H9 (cell line): ENCODE data around the gene CMTM2. TPM values are rescaled to one million over a fixed set of nuclear protein-coding genes. Genes with fewer than 3 reads are reported as not detected.

ENCODE experiments used
- DNase-seq: peaks from one replicate; pipeline ENCODE4 v3.0.0-alpha.2; 2017
- H2AFZ ChIP-seq: one replicate; pipeline ENCODE4 v1.6.1; 2013; ENCODE audit warnings: mild to moderate bottlenecking, low read length, control low read depth, moderate library complexity
- H2AK5ac ChIP-seq: 2 replicates; pipeline ENCODE4 v1.6.1; 2013; ENCODE audit warnings: low read length, control low read depth, mixed read lengths; ENCODE audit not compliant: insufficient read length
- H2BK120ac ChIP-seq: one replicate; pipeline ENCODE4 v1.6.1; 2013; ENCODE audit warnings: low read depth, mild to moderate bottlenecking, low read length, control low read depth, inconsistent platforms; ENCODE audit not compliant: poor library complexity, severe bottlenecking
- H2BK12ac ChIP-seq: 2 replicates; pipeline ENCODE4 v1.6.1; 2013; ENCODE audit warnings: low read length, control low read depth, mixed read lengths, low read depth; ENCODE audit not compliant: insufficient read length
- H2BK15ac ChIP-seq: 2 replicates; pipeline ENCODE4 v1.6.1; 2013; ENCODE audit warnings: low read depth, low read length, control low read depth
- H2BK20ac ChIP-seq: one replicate; pipeline ENCODE4 v1.6.1; 2013; ENCODE audit warnings: low read depth, mild to moderate bottlenecking, low read length, control low read depth, inconsistent platforms; ENCODE audit not compliant: poor library complexity, severe bottlenecking
- H2BK5ac ChIP-seq: 2 replicates; pipeline ENCODE4 v1.6.1; 2013; ENCODE audit warnings: low read length, control low read depth, mixed read lengths; ENCODE audit not compliant: insufficient read length
- H3K14ac ChIP-seq: 2 replicates; pipeline ENCODE4 v1.6.1; 2013; ENCODE audit warnings: low read length, control low read depth; ENCODE audit not compliant: insufficient read depth
- H3K18ac ChIP-seq: 2 replicates; pipeline ENCODE4 v1.6.1; 2013; ENCODE audit warnings: low read depth, mild to moderate bottlenecking, mixed read lengths, low read length, control low read depth; ENCODE audit not compliant: insufficient read length
- H3K23ac ChIP-seq: 2 replicates; pipeline ENCODE4 v1.6.1; 2013; ENCODE audit warnings: low read length, control low read depth, mixed read lengths, low read depth; ENCODE audit not compliant: insufficient read length
- H3K23me2 ChIP-seq: 2 replicates; pipeline ENCODE4 v1.6.1; 2013; ENCODE audit warnings: low read depth, mild to moderate bottlenecking, mixed read lengths, low read length, control low read depth; ENCODE audit not compliant: insufficient read length, poor library complexity, severe bottlenecking
- H3K27ac ChIP-seq: 2 replicates; pipeline ENCODE4 v1.5.1; 2013; ENCODE audit warnings: low read length, control low read depth, mixed read lengths, low read depth; ENCODE audit not compliant: insufficient read length
- H3K27me3 ChIP-seq: 2 replicates; pipeline ENCODE4 v1.6.1; 2013; ENCODE audit warnings: low read length, control low read depth, inconsistent platforms; ENCODE audit not compliant: insufficient read depth
- H3K4ac ChIP-seq: 2 replicates; pipeline ENCODE4 v1.6.1; 2013; ENCODE audit warnings: low read depth, mild to moderate bottlenecking, control low read depth, inconsistent platforms, low read length, moderate library complexity
- H3K4me1 ChIP-seq: 2 replicates; pipeline ENCODE4 v1.6.1; 2013; ENCODE audit warnings: low read length, control low read depth, inconsistent platforms; ENCODE audit not compliant: insufficient read depth
- H3K4me2 ChIP-seq: 2 replicates; pipeline ENCODE4 v1.6.1; 2013; ENCODE audit warnings: low read length, control low read depth, mixed read lengths; ENCODE audit not compliant: insufficient read length, insufficient read depth
- H3K56ac ChIP-seq: 2 replicates; pipeline ENCODE4 v1.6.1; 2013; ENCODE audit warnings: low read depth, mild to moderate bottlenecking, mixed read lengths, low read length, control low read depth; ENCODE audit not compliant: insufficient read length
- H3K79me1 ChIP-seq: 2 replicates; pipeline ENCODE4 v1.6.1; 2013; ENCODE audit warnings: low read depth, mild to moderate bottlenecking, moderate library complexity, low read length, control low read depth, inconsistent platforms; ENCODE audit not compliant: insufficient read depth, poor library complexity, severe bottlenecking
- H3K79me2 ChIP-seq: 2 replicates; pipeline ENCODE4 v1.6.1; 2013; ENCODE audit warnings: low read length, control low read depth, inconsistent platforms; ENCODE audit not compliant: insufficient read depth
- H3K9ac ChIP-seq: 2 replicates; pipeline ENCODE4 v1.6.1; 2013; ENCODE audit warnings: low read length, control low read depth, mixed read lengths; ENCODE audit not compliant: insufficient read length; ENCODE audit errors: extremely low read depth
- H3K9me3 ChIP-seq: one replicate; pipeline ENCODE4 v1.6.1; 2013; ENCODE audit warnings: low read depth, low read length, inconsistent platforms; ENCODE audit not compliant: control insufficient read depth
- H3T11ph ChIP-seq: one replicate; pipeline ENCODE4 v1.6.1; 2013; ENCODE audit warnings: mild to moderate bottlenecking, low read length, control low read depth, inconsistent platforms
- H4K20me1 ChIP-seq: one replicate; pipeline ENCODE4 v1.6.1; 2013; ENCODE audit not compliant: control insufficient read depth, insufficient read length, insufficient read depth
- H4K5ac ChIP-seq: 2 replicates; pipeline ENCODE4 v1.6.1; 2013; ENCODE audit warnings: low read depth, mild to moderate bottlenecking, mixed read lengths, low read length, control low read depth; ENCODE audit not compliant: insufficient read length
- H4K8ac ChIP-seq: replicated peaks from 2 replicates; pipeline ENCODE4 v1.6.1; 2013; ENCODE audit warnings: low read length, control low read depth, mixed read lengths, low read depth; ENCODE audit not compliant: insufficient read length
- H4K91ac ChIP-seq: 2 replicates; pipeline ENCODE4 v1.6.1; 2013; ENCODE audit warnings: low read depth, mild to moderate bottlenecking, moderate library complexity, mixed read lengths, low read length, control low read depth; ENCODE audit not compliant: insufficient read length
- H3K27ac Mint-ChIP-seq, 3 experiments: 2 replicates in 2 of 3; 3 replicates in 1 of 3; pipeline ENCODE4 v1.8.0; 2020 to 2021; ENCODE audit warnings: mixed read lengths in 3 of 3, mild to moderate bottlenecking in 1 of 3, moderate library complexity in 1 of 3
- H3K27me3 Mint-ChIP-seq: 2 replicates; pipeline ENCODE4 v1.8.0; 2021; ENCODE audit warnings: low read depth, mild to moderate bottlenecking, moderate library complexity, mixed read lengths
- H3K36me3 Mint-ChIP-seq, 3 experiments: 2 replicates in 2 of 3; 3 replicates in 1 of 3; pipeline ENCODE4 v1.8.0; 2020 to 2021; ENCODE audit warnings: low read depth in 3 of 3, mixed read lengths in 3 of 3; ENCODE audit not compliant: insufficient read depth in 1 of 3
- H3K4me1 Mint-ChIP-seq, 2 experiments: 2 replicates each; pipeline ENCODE4 v1.8.0; 2020; ENCODE audit warnings: mixed read lengths in 2 of 2
- H3K4me3 Mint-ChIP-seq, 2 experiments: 2 replicates in 1 of 2; 3 replicates in 1 of 2; pipeline ENCODE4 v1.8.0; 2020 to 2021; ENCODE audit warnings: mild to moderate bottlenecking in 2 of 2, mixed read lengths in 2 of 2, moderate library complexity in 1 of 2
- H3K9me3 Mint-ChIP-seq, 2 experiments: 2 replicates in 1 of 2; 3 replicates in 1 of 2; pipeline ENCODE4 v1.8.0; 2020; ENCODE audit warnings: mild to moderate bottlenecking in 2 of 2, mixed read lengths in 2 of 2, moderate library complexity in 1 of 2
- WGBS: extraction: QIAGEN DNeasy Blood & Tissue Kit; methylation state at CpG from one replicate; pipeline ENCODE4 v1.1.7; 2013; ENCODE audit warnings: missing lambda C conversion rate, low lambda C conversion rate, mixed read lengths; ENCODE audit not compliant: insufficient read length; ENCODE audit errors: extremely low coverage; 5-methylcytosine and 5-hydroxymethylcytosine counted together
- total RNA-seq: library from RNA; stranded (reverse); gene quantifications from 2 replicates; pipeline ENCODE4 v1.2.1, GENCODE V29; 2021
- TF ChIP-seq, protein P1 (sequence below): fragments of 200-600 bp; sonication (generic); conservative IDR thresholded peaks from 3 replicates; pipeline ENCODE4 v1.8.0; 2021; ENCODE audit warnings: antibody characterized with exemption, mild to moderate bottlenecking

Gene CMTM2
- total RNA-seq, 1 experiment from 2014 or later = not detected

DNA sequence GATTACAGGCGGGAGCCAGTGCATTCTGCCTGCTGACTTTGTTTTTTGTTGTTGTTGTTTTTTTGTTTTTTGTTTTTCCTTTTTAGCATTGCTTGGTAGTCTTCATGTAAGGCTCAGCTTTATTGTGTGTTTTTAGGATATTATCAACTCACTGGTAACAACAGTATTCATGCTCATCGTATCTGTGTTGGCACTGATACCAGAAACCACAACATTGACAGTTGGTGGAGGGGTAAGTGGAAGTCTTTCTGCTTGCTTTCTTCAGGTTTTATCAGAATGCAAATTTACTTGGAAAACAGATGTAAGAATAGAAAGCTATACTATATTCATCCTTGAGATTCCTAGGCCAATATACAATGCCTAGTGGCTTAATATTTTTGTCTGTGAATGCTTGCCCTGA, 16.3 kb upstream of the CMTM2 start:
- Mint-ChIP-seq H3K9me3 (no peaks in the 10 kb centered on the region), H3K27ac (no peak overlapping the region)
- DNase-seq = no peak

More for the DNA sequence above, 16.3 kb upstream of the CMTM2 start:
- H3K27me3 Mint-ChIP-seq = no peaks in the 10 kb centered on the region
- Histone ChIP-seq H3K9ac (no peak overlapping the region), H2AK5ac (no peak overlapping the region), H2BK20ac (no peak overlapping the region), H3K4me1 (no peaks in the 10 kb centered on the region), H3K14ac (no peak overlapping the region), H4K91ac (no peak overlapping the region), H2BK15ac (no peak overlapping the region), H3K23me2 (no peaks in the 10 kb centered on the region), H3K9me3 (no peaks in the 10 kb centered on the region), H3T11ph (no peak overlapping the region), H4K20me1 (peaks cover 3% of the 10 kb centered on the region), H3K56ac (no peak overlapping the region), H3K27me3 (no peaks in the 10 kb centered on the region), H4K8ac (no peak overlapping the region), H2BK120ac (no peak overlapping the region), H3K18ac (no peak overlapping the region), H2BK12ac (no peak overlapping the region), H4K5ac (no peak overlapping the region), H3K4ac (no peak overlapping the region), H3K27ac (no peak overlapping the region), H3K79me2 (no peaks in the 10 kb centered on the region), H3K4me2 (no peak overlapping the region), H2AFZ (no peak overlapping the region), H2BK5ac (no peak overlapping the region), H3K79me1 (no peaks in the 10 kb centered on the region), H3K23ac (no peak overlapping the region)
- H3K4me1 Mint-ChIP-seq = no peaks in the 10 kb centered on the region
- WGBS = no CpG with 5 or more reads among the region's 2 CpGs
- H3K4me3 Mint-ChIP-seq = no peak overlapping the region
- TF ChIP-seq, protein P1, sequence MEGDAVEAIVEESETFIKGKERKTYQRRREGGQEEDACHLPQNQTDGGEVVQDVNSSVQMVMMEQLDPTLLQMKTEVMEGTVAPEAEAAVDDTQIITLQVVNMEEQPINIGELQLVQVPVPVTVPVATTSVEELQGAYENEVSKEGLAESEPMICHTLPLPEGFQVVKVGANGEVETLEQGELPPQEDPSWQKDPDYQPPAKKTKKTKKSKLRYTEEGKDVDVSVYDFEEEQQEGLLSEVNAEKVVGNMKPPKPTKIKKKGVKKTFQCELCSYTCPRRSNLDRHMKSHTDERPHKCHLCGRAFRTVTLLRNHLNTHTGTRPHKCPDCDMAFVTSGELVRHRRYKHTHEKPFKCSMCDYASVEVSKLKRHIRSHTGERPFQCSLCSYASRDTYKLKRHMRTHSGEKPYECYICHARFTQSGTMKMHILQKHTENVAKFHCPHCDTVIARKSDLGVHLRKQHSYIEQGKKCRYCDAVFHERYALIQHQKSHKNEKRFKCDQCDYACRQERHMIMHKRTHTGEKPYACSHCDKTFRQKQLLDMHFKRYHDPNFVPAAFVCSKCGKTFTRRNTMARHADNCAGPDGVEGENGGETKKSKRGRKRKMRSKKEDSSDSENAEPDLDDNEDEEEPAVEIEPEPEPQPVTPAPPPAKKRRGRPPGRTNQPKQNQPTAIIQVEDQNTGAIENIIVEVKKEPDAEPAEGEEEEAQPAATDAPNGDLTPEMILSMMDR = no peak
- peaks cover 3 to 23% (median 20%) of the 10 kb centered on the region in 3 experiments; a peak in 5 of 7 replicates for H3K36me3 Mint-ChIP-seq
